Measurements from ENCODE around the gene ETDC.
"Not testable (repeated sequence)": the region's sequence is repeated elsewhere in the genome, so short reads cannot be mapped to it uniquely, and the experiment has no call there.

Gene ETDC

GRCh38 chrX:135295944-135296305, 13.4 kb upstream of the ETDC start:
- TF ChIP-seq CTCF (IDR thresholded peaks at IDR 0.05) (no peak), ZFX (IDR thresholded peaks at IDR 0.05; ENCODE audit: borderline replicate concordance) (no peak)
- H3K27ac ChIP-seq, result no peak overlapping the region

- no peak for TF ChIP-seq CTCF (IDR thresholded peaks at IDR 0.05)
- no peak for TF ChIP-seq ZFX (IDR thresholded peaks at IDR 0.05; ENCODE audit: borderline replicate concordance)
- no peak overlapping the region for H3K27ac ChIP-seq
Observed at GRCh38 chrX:135302269-135302873, 6.9 kb upstream of the ETDC start.

- no peak overlapping the region for H3K27ac ChIP-seq
- no peak for TF ChIP-seq ZFX (IDR thresholded peaks at IDR 0.05; ENCODE audit: borderline replicate concordance)
- TF ChIP-seq CTCF (IDR thresholded peaks at IDR 0.05), result no peak
Observed at GRCh38 chrX:135304741-135305140, 4.5 kb upstream of the ETDC start.

- no peak overlapping the region for H3K27ac ChIP-seq
- TF ChIP-seq CTCF (IDR thresholded peaks at IDR 0.05) (no peak), ZFX (IDR thresholded peaks at IDR 0.05; ENCODE audit: borderline replicate concordance) (no peak)
Observed at GRCh38 chrX:135307171-135307570, 2.1 kb upstream of the ETDC start.

GRCh38 chrX:135308345-135308855, 880 bp upstream of the ETDC start:
- no peak overlapping the region for H3K27ac ChIP-seq
- TF ChIP-seq ZFX (IDR thresholded peaks at IDR 0.05; ENCODE audit: borderline replicate concordance) (no peak), CTCF (IDR thresholded peaks at IDR 0.05) (no peak)

- TF ChIP-seq ZFX (IDR thresholded peaks at IDR 0.05; ENCODE audit: borderline replicate concordance) (no peak), CTCF (IDR thresholded peaks at IDR 0.05) (no peak)
Observed at GRCh38 chrX:135315864-135316263, 6.6 kb downstream of the ETDC start.

GRCh38 chrX:135324463-135324862, 15.2 kb downstream of the ETDC start:
- no peak for TF ChIP-seq ZFX (IDR thresholded peaks at IDR 0.05; ENCODE audit: borderline replicate concordance)
- no peak for TF ChIP-seq CTCF (IDR thresholded peaks at IDR 0.05)
- no peak overlapping the region for H3K27ac ChIP-seq

More at GRCh38 chrX:135315864-135316263, 6.6 kb downstream of the ETDC start:
- no peak overlapping the region for H3K27ac ChIP-seq

GRCh38 chrX:135325036-135325818, 15.9 kb downstream of the ETDC start:
- not testable (repeated sequence) for H3K27ac ChIP-seq
